ENCODE results near the gene HBE1.

Gene HBE1

GRCh38 chr11:5290106-5290505 lies 20.4 kb upstream of the HBE1 start:
- CTCF ChIA-PET, result interaction anchor here (1.0 to 1.4 kb wide), 2 partner anchors 165 to 171 kb away, joined by 3 to 6 read pairs; no protein-coding TSS in a partner anchor
- Mint-ChIP-seq H3K9me3 (no peaks in the 10 kb centered on the region), H3K36me3 (no peaks in the 10 kb centered on the region)

DNA sequence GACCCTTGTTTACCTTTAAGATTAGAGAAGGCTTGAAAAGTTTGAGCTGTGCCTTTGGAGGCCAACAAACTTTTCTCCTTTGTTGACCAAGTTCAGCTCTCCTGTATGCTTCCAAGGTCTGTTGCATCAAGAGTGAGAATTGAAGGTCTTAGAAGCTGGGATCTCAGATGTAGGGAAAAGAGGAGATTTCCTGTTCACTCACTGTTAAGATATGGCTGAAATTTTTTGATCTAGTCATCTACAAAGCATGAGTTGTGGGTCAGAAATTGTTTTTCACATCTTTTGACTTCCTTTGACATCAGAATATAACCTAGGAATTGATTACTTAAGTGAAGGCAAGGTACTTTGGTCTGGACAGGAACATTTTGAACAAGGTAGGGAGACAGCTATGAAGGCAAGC lies 20.0 kb upstream of the HBE1 start:
- Mint-ChIP-seq H3K4me1 (no peaks in the 10 kb centered on the region), H3K27me3 (no peaks in the 10 kb centered on the region), H3K4me3 (no peak overlapping the region), H3K9me3 (no peaks in the 10 kb centered on the region), H3K36me3 (no peaks in the 10 kb centered on the region), H3K27ac (no peak overlapping the region)
- DNase-seq, result no peak
- CTCF ChIA-PET, result no interaction called here

More at GRCh38 chr11:5290106-5290505, 20.4 kb upstream of the HBE1 start:
- H3K27ac Mint-ChIP-seq, result no peak overlapping the region
- DNase-seq, result no peak
- H3K27me3 Mint-ChIP-seq, result no peaks in the 10 kb centered on the region
- no peaks in the 10 kb centered on the region for H3K4me1 Mint-ChIP-seq
- no peak overlapping the region for H3K4me3 Mint-ChIP-seq

GRCh38 chr11:5288906-5289550 lies 19.3 kb upstream of the HBE1 start:
- CTCF ChIA-PET, result no interaction called here
- no peaks in the 10 kb centered on the region for H3K27me3 Mint-ChIP-seq

DNA sequence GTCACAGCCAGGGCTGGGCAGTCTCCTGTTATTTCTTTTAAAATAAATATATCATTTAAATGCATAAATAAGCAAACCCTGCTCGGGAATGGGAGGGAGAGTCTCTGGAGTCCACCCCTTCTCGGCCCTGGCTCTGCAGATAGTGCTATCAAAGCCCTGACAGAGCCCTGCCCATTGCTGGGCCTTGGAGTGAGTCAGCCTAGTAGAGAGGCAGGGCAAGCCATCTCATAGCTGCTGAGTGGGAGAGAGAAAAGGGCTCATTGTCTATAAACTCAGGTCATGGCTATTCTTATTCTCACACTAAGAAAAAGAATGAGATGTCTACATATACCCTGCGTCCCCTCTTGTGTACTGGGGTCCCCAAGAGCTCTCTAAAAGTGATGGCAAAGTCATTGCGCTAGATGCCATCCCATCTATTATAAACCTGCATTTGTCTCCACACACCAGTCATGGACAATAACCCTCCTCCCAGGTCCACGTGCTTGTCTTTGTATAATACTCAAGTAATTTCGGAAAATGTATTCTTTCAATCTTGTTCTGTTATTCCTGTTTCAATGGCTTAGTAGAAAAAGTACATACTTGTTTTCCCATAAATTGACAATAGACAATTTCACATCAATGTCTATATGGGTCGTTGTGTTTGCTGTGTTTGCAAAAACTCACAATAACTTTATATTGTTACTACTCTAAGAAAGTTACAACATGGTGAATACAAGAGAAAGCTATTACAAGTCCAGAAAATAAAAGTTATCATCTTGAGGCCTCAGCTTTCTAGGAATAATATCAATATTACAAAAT lies 18.6 kb upstream of the HBE1 start:
- Mint-ChIP-seq H3K4me3 (no peak overlapping the region), H3K27me3 (no peaks in the 10 kb centered on the region), H3K27ac (no peak overlapping the region), H3K4me1 (no peaks in the 10 kb centered on the region), H3K36me3 (no peaks in the 10 kb centered on the region), H3K9me3 (no peaks in the 10 kb centered on the region)
- CTCF ChIA-PET, result no interaction called here
- no peak for DNase-seq

More at GRCh38 chr11:5288906-5289550, 19.3 kb upstream of the HBE1 start:
- Mint-ChIP-seq H3K4me3 (no peak overlapping the region), H3K27ac (no peak overlapping the region), H3K36me3 (no peaks in the 10 kb centered on the region), H3K4me1 (no peaks in the 10 kb centered on the region), H3K9me3 (no peaks in the 10 kb centered on the region)
- no peak for DNase-seq

- no peak overlapping the region for H3K4me3 Mint-ChIP-seq
- no peak overlapping the region for H3K27ac Mint-ChIP-seq
- H3K27me3 Mint-ChIP-seq, result no peaks in the 10 kb centered on the region
- CTCF ChIA-PET, result no interaction called here
- H3K36me3 Mint-ChIP-seq, result no peaks in the 10 kb centered on the region
- no peak for DNase-seq
- H3K9me3 Mint-ChIP-seq, result no peaks in the 10 kb centered on the region
- no peaks in the 10 kb centered on the region for H3K4me1 Mint-ChIP-seq
Measured at GRCh38 chr11:5286901-5287300, 17.2 kb upstream of the HBE1 start.

DNA sequence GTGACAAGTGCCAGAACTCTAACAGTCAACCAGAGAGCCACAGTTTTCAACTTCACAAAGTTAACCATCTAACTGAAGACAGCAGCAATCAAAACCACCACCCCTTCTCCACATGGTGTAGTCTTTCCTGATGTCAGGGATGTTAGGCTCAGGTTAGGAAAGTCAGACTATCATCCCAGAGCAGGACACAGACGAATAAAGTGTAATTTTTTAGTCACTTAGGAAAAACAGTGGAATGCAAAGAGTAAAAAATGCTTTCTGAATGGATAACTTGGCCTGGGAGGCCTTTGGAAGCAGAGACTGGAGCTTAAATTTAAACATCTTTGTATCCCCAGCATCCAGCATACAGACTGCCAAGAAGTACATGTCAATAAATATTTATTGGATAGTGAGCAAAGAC lies 16.6 kb upstream of the HBE1 start:
- CTCF ChIA-PET, result no interaction called here
- H3K27ac Mint-ChIP-seq, result no peak overlapping the region
- no peak for DNase-seq
- no peaks in the 10 kb centered on the region for H3K27me3 Mint-ChIP-seq
- H3K4me3 Mint-ChIP-seq, result no peak overlapping the region
- H3K36me3 Mint-ChIP-seq, result no peaks in the 10 kb centered on the region
- no peaks in the 10 kb centered on the region for H3K9me3 Mint-ChIP-seq
- no peaks in the 10 kb centered on the region for H3K4me1 Mint-ChIP-seq

DNA sequence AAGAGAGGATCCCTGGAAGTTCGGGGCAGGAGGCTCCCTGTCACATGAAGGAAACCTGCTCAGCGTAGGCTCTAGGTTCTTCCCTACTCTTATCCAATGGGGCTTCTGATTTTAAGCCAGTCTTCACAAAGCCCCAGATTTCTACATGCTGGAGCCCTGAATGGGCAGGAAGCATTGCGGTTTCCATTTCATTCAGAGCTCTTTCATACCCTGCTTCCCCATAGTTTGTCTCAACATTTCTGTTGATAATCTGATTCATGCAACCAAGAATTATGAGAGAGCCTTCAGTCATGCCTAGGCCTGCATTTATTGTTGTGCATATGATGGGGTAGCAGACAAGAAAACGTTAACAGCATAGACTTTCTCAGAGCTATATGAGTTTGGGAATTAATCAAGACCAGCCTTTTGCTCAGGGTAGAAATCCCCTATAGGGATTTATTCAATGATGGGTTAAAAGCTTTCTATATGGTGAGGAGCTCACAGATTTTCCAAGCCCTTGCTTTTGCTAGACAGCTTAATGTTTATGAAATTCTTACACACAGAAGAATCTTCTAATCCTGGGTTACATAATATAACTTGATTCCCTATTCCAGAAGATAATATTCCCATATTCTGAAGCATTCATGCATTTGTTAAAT lies 16.1 kb upstream of the HBE1 start:
- no peak for DNase-seq
- no peak overlapping the region for H3K27ac Mint-ChIP-seq

GRCh38 chr11:5284637-5285036 lies 14.9 kb upstream of the HBE1 start:
- H3K9me3 Mint-ChIP-seq, result no peaks in the 10 kb centered on the region
- CTCF ChIA-PET, result no interaction called here
- H3K27ac Mint-ChIP-seq, result no peak overlapping the region
- no peaks in the 10 kb centered on the region for H3K36me3 Mint-ChIP-seq
- H3K27me3 Mint-ChIP-seq, result no peaks in the 10 kb centered on the region
- H3K4me3 Mint-ChIP-seq, result no peak overlapping the region
- H3K4me1 Mint-ChIP-seq, result no peaks in the 10 kb centered on the region
- no peak for DNase-seq

More for the DNA sequence above, 16.1 kb upstream of the HBE1 start:
- Mint-ChIP-seq H3K27me3 (no peaks in the 10 kb centered on the region), H3K4me1 (no peaks in the 10 kb centered on the region), H3K9me3 (no peaks in the 10 kb centered on the region), H3K4me3 (no peak overlapping the region), H3K36me3 (no peaks in the 10 kb centered on the region)
- CTCF ChIA-PET, result no interaction called here

DNA sequence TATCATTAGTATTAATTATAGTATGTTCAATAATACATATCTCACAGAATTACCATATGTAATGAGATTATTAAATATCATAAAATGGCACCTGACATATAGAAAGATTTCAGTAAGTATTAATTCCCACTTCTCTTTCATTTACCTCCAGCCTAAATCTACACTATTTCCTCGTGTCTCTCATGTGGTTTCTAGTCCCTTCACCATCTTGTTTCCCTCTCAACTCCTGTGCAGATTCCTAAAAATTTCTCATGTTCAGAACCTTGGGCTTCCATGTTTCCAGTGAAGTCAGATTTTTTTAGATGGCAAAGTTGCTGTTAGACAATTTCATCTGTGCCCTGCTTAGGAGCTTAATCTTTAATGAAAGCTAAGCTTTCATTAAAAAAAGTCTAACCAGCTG lies 14.1 kb upstream of the HBE1 start:
- Mint-ChIP-seq H3K4me3 (no peak overlapping the region), H3K9me3 (no peaks in the 10 kb centered on the region), H3K4me1 (no peaks in the 10 kb centered on the region), H3K27ac (no peak overlapping the region), H3K27me3 (no peaks in the 10 kb centered on the region), H3K36me3 (no peaks in the 10 kb centered on the region)
- CTCF ChIA-PET, result no interaction called here
- no peak for DNase-seq

GRCh38 chr11:5283086-5283485 lies 13.3 kb upstream of the HBE1 start:
- no peaks in the 10 kb centered on the region for H3K27me3 Mint-ChIP-seq
- CTCF ChIA-PET, result no interaction called here
- H3K27ac Mint-ChIP-seq, result no peak overlapping the region
- no peaks in the 10 kb centered on the region for H3K4me1 Mint-ChIP-seq
- no peaks in the 10 kb centered on the region for H3K9me3 Mint-ChIP-seq
- H3K4me3 Mint-ChIP-seq, result no peak overlapping the region
- DNase-seq, result no peak
- H3K36me3 Mint-ChIP-seq, result no peaks in the 10 kb centered on the region

DNA sequence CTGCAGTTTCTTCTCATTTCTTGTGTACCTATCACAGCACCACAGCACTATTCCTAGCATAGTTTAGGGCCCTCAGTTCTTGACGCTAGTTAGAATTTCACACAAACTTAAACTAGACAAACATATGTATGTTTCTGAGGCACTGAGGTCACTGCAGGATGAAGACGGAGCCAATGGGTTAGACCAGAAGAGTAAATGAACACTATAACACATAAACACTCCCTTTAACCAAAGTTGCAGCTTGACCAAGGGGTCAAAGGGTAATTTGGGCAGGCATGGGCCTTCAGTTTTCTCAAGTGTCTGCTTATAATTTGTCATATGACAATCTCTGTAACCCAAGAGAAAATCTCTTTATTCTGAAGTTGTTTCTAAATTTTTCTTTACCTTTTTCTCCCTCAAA lies 12.9 kb upstream of the HBE1 start:
- no peaks in the 10 kb centered on the region for H3K27me3 Mint-ChIP-seq
- H3K27ac Mint-ChIP-seq, result no peak overlapping the region
- no peaks in the 10 kb centered on the region for H3K4me1 Mint-ChIP-seq
- H3K4me3 Mint-ChIP-seq, result no peak overlapping the region
- CTCF ChIA-PET, result no interaction called here
- no peaks in the 10 kb centered on the region for H3K36me3 Mint-ChIP-seq
- no peaks in the 10 kb centered on the region for H3K9me3 Mint-ChIP-seq
- no peak for DNase-seq

DNA sequence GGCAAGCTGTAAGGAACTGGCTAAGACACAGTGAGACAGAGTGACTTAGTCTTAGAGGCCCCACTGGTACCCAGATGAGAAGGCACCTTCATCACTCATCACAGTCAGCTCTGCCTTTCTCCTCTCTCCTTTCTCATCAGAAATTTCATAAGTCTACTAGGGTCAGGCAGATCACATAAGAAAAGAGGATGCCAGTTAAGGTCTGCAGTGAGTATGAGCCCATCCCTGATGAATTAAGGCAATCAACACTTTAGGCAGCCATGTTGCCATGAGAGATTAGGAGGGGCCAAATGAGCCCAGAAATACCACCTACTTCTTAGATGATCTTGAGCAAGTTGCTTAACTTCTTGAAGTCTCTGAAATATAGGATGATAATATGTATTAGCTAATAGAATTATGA lies 11.9 kb upstream of the HBE1 start:
- DNase-seq, result no peak
- no peak overlapping the region for H3K27ac Mint-ChIP-seq
- no peaks in the 10 kb centered on the region for H3K36me3 Mint-ChIP-seq
- no peaks in the 10 kb centered on the region for H3K9me3 Mint-ChIP-seq
- H3K4me3 Mint-ChIP-seq, result no peak overlapping the region
- CTCF ChIA-PET, result no interaction called here
- H3K27me3 Mint-ChIP-seq, result no peaks in the 10 kb centered on the region
- H3K4me1 Mint-ChIP-seq, result no peaks in the 10 kb centered on the region

GRCh38 chr11:5280582-5281102 lies 10.9 kb upstream of the HBE1 start:
- Mint-ChIP-seq H3K27me3 (no peaks in the 10 kb centered on the region), H3K27ac (no peak overlapping the region), H3K4me1 (no peaks in the 10 kb centered on the region), H3K9me3 (no peaks in the 10 kb centered on the region), H3K4me3 (no peak overlapping the region), H3K36me3 (no peaks in the 10 kb centered on the region)
- CTCF ChIA-PET, result no interaction called here
- DNase-seq, result peak; percentile 22

- Mint-ChIP-seq H3K9me3 (no peaks in the 10 kb centered on the region), H3K4me1 (no peaks in the 10 kb centered on the region)
Measured at GRCh38 chr11:5279471-5280090, 9.8 kb upstream of the HBE1 start.

More at GRCh38 chr11:5279471-5280090, 9.8 kb upstream of the HBE1 start:
- H3K27me3 Mint-ChIP-seq, result no peaks in the 10 kb centered on the region
- H3K4me3 Mint-ChIP-seq, result no peak overlapping the region
- CTCF ChIA-PET, result interaction anchor here (1.5 kb wide), 1 partner anchor 10 kb away, joined by 3 read pairs; no protein-coding TSS in a partner anchor
- no peak overlapping the region for H3K27ac Mint-ChIP-seq
- no peak for DNase-seq
- no peaks in the 10 kb centered on the region for H3K36me3 Mint-ChIP-seq

All from activated naive CD4-positive, alpha-beta T cell treated with anti-CD3 and anti-CD28 coated beads, Interleukin-2, amount 10 ng/mL, durations not matched to agents 7 days and 5 days (primary cell).